ENCODE results near the gene ITGB4.

GRCh38 chr17:75784473-75785015 lies 63.3 kb downstream of the ITGB4 start, which contains the start of gene UNK:
- TF ChIP-seq CTCF (IDR thresholded peaks at IDR 0.05) (no peak), EZH2phosphoT487 (IDR thresholded peaks at IDR 0.05) (no peak)

Measured in neural progenitor cell (in vitro differentiated cells).